Urothelium cell line (cell line): ENCODE data around the gene NEK1.
"Not testable (repeated sequence)": the region's sequence is repeated elsewhere in the genome, so short reads cannot be mapped to it uniquely, and the experiment has no call there.

Experiments
- DNase-seq: peaks from one replicate; pipeline ENCODE4 v3.0.0; 2011; ENCODE audit warnings: low spot score, mixed read lengths
- FAIRE-seq: peaks from 2 replicates; lab custom pipeline; 2011; peaks lifted over from hg19 to GRCh38; lab: Jason Lieb, UNC

Gene NEK1

GRCh38 chr4:169604131-169604900 is 8.1 kb downstream of the NEK1 start:
- FAIRE-seq (no peak), DNase-seq (peak; percentile 26)

- DNase-seq (no peak), FAIRE-seq (no peak)
Observed at GRCh38 chr4:169603312-169603711, 9.1 kb downstream of the NEK1 start.

GRCh38 chr4:169601016-169601771 is 11.2 kb downstream of the NEK1 start:
- DNase-seq (no peak), FAIRE-seq (no peak)

- DNase-seq = no peak
- no peak for FAIRE-seq
Observed at GRCh38 chr4:169594560-169595195, 17.7 kb downstream of the NEK1 start.

- DNase-seq (no peak), FAIRE-seq (no peak)
Observed at GRCh38 chr4:169593050-169593560, 19.3 kb downstream of the NEK1 start.

- FAIRE-seq (no peak), DNase-seq (no peak)
Observed at GRCh38 chr4:169583563-169583962, 28.8 kb downstream of the NEK1 start.

- FAIRE-seq = no peak
- DNase-seq = no peak
Observed at GRCh38 chr4:169582706-169583105, 29.7 kb downstream of the NEK1 start.

- no peak for FAIRE-seq
- DNase-seq = no peak
Observed at GRCh38 chr4:169582203-169582602, 30.2 kb downstream of the NEK1 start.

- FAIRE-seq = no peak
- DNase-seq = no peak
Observed at GRCh38 chr4:169573889-169574288, 38.5 kb downstream of the NEK1 start.

GRCh38 chr4:169571435-169571834 is 40.9 kb downstream of the NEK1 start:
- DNase-seq (no peak), FAIRE-seq (no peak)

GRCh38 chr4:169571012-169571411 is 41.4 kb downstream of the NEK1 start:
- not testable (repeated sequence) for DNase-seq, FAIRE-seq

- not testable (repeated sequence) for FAIRE-seq, DNase-seq
Observed at GRCh38 chr4:169570266-169570665, 42.1 kb downstream of the NEK1 start.

GRCh38 chr4:169569188-169569587 is 43.2 kb downstream of the NEK1 start:
- DNase-seq, FAIRE-seq: not testable (repeated sequence)

GRCh38 chr4:169567916-169568315 is 44.5 kb downstream of the NEK1 start:
- DNase-seq (no peak), FAIRE-seq (no peak)

GRCh38 chr4:169566021-169566818 is 46.2 kb downstream of the NEK1 start:
- peak; percentile 13 for DNase-seq
- no peak for FAIRE-seq

- no peak for FAIRE-seq
Observed at GRCh38 chr4:169565606-169566005, 46.8 kb downstream of the NEK1 start.

GRCh38 chr4:169557061-169557636 is 55.2 kb downstream of the NEK1 start:
- FAIRE-seq = no peak
- DNase-seq = no peak

More at GRCh38 chr4:169565606-169566005, 46.8 kb downstream of the NEK1 start:
- DNase-seq = no peak

GRCh38 chr4:169546548-169546947 is 65.8 kb downstream of the NEK1 start:
- not testable (repeated sequence) for DNase-seq, FAIRE-seq

- no peak for FAIRE-seq
- DNase-seq = no peak
Observed at GRCh38 chr4:169540774-169541173, 71.6 kb downstream of the NEK1 start.

- no peak for FAIRE-seq
- DNase-seq = no peak
Observed at GRCh38 chr4:169530048-169530447, 82.3 kb downstream of the NEK1 start.
